Glutamatergic neuron (in vitro differentiated cells): ENCODE results near the gene YIPF6. TPM values are rescaled to one million over a fixed set of nuclear protein-coding genes. Genes with fewer than 3 reads are reported as not detected.
"Not testable (repeated sequence)": the region's sequence is repeated elsewhere in the genome, so short reads cannot be mapped to it uniquely, and the experiment has no call there.

Experiments used
- DNase-seq: peaks from one replicate; pipeline ENCODE4 v3.0.0; 2022
- H3K27ac Mint-ChIP-seq: one replicate; pipeline ENCODE4 v1.8.0; 2020; ENCODE audit warnings: mild to moderate bottlenecking, mixed read lengths, inconsistent platforms; ENCODE audit not compliant: unreplicated experiment
- H3K27me3 Mint-ChIP-seq: one replicate; pipeline ENCODE4 v1.8.0; 2020; ENCODE audit warnings: mild to moderate bottlenecking, moderate library complexity, mixed read lengths, inconsistent platforms; ENCODE audit not compliant: unreplicated experiment
- H3K36me3 Mint-ChIP-seq: one replicate; pipeline ENCODE4 v1.8.0; 2020; ENCODE audit warnings: mild to moderate bottlenecking, mixed read lengths, inconsistent platforms; ENCODE audit not compliant: unreplicated experiment
- H3K4me1 Mint-ChIP-seq: one replicate; pipeline ENCODE4 v1.8.0; 2020; ENCODE audit warnings: mild to moderate bottlenecking, low read depth, mixed read lengths, inconsistent platforms; ENCODE audit not compliant: unreplicated experiment
- H3K4me3 Mint-ChIP-seq: one replicate; pipeline ENCODE4 v1.8.0; 2020; ENCODE audit warnings: mild to moderate bottlenecking, mixed read lengths, inconsistent platforms; ENCODE audit not compliant: unreplicated experiment
- H3K9me3 Mint-ChIP-seq: one replicate; pipeline ENCODE4 v1.8.0; 2020; ENCODE audit warnings: mild to moderate bottlenecking, moderate library complexity, mixed read lengths, inconsistent platforms; ENCODE audit not compliant: unreplicated experiment
- CTCF ChIP-seq: fragments of 200-600 bp; sonication (generic); IDR thresholded peaks from one replicate; pipeline ENCODE4 v1.5.0; 2021; ENCODE audit not compliant: partially characterized antibody, unreplicated experiment
- total RNA-seq: library from RNA; stranded (reverse); fragmentation: NEBNext Ultra II Directional; extraction: Animal tissue kit (Norgen Biotek cat#: 25700); gene quantifications from one replicate; pipeline ENCODE4 v1.2.1, GENCODE V29; 2021; ENCODE audit not compliant: unreplicated experiment

YIPF6 gene
- total RNA-seq, 1 donor from 2014 or later = 47.2 TPM

DNA sequence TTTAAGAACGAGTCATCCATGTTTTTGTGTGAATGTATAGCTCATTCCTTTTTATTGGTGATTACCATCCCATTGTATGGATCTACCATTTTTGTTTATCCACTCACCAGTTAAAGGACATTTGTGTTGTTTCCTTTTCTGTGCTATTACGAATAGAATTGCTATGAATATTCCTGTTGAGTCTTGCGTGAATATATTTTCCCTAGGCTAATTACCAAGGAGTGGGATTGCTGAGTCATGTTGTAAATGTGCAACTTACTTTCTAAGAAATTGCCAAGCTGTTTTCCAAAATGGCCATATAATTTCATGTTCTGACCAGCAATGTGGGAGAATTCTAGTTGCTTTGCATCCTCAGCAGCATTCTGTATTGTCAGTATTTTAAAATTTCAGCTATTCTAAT is 51.3 kb downstream of the YIPF6 start:
- Mint-ChIP-seq H3K27ac (no peak overlapping the region), H3K9me3 (no peaks in the 10 kb centered on the region), H3K27me3 (no peaks in the 10 kb centered on the region), H3K36me3 (no peaks in the 10 kb centered on the region), H3K4me1 (no peaks in the 10 kb centered on the region), H3K4me3 (no peak overlapping the region)
- no peak for TF ChIP-seq CTCF
- DNase-seq = no peak

DNA sequence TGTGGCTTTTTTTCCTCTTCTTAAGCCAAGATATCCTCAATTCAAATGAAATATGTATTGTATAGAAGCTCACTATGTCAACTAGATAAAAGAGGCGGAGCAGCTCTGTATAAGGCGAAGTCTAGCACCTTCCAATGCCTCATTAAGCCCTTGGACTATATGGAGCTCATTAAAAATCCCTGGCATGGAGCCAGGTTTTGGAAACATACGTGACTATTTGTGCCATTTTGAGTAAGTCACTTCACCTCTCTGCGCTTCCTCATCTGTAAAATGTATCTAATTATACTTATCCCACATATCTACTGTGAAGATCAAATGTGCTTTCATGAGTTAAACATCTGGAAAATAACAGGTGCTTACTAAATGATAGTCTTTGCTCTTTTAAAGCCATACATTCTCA is 57.2 kb downstream of the YIPF6 start:
- Mint-ChIP-seq H3K27ac (no peak overlapping the region), H3K4me1 (no peaks in the 10 kb centered on the region), H3K4me3 (no peak overlapping the region), H3K27me3 (no peaks in the 10 kb centered on the region), H3K9me3 (peaks cover 1% of the 10 kb centered on the region), H3K36me3 (no peaks in the 10 kb centered on the region)
- DNase-seq = no peak
- no peak for TF ChIP-seq CTCF

- H3K27me3 Mint-ChIP-seq, DNase-seq, H3K27ac Mint-ChIP-seq, H3K4me3 Mint-ChIP-seq, H3K4me1 Mint-ChIP-seq, H3K9me3 Mint-ChIP-seq, H3K36me3 Mint-ChIP-seq: not testable (repeated sequence)
Measured at GRCh38 chrX:68557126-68557525, 58.3 kb downstream of the YIPF6 start.

GRCh38 chrX:68559905-68560304 is 61.1 kb downstream of the YIPF6 start:
- not testable (repeated sequence) for H3K36me3 Mint-ChIP-seq, H3K27ac Mint-ChIP-seq, DNase-seq, H3K27me3 Mint-ChIP-seq, H3K4me1 Mint-ChIP-seq, H3K9me3 Mint-ChIP-seq, H3K4me3 Mint-ChIP-seq

DNA sequence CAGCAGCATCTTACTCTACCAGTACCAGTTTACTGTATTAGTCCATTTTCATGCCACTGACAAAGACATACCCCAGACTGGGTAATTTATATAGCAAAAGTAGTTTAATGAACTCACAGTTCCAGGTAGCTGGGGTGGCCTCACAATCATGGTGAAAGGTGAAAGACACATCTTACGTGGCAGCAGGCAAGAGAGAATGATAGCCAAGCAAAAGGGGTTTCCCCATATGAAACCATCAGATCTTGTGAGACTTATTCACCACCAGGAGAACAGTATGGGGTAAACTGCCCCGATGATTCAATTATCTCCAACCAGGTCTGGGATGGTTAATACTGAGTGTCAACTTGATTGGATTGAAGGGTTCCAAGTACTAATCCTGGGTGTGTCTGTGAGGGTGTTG is 69.3 kb downstream of the YIPF6 start:
- Mint-ChIP-seq H3K27me3 (peaks cover 2% of the 10 kb centered on the region), H3K27ac (no peak overlapping the region), H3K4me1 (no peaks in the 10 kb centered on the region), H3K36me3 (no peaks in the 10 kb centered on the region), H3K4me3 (no peak overlapping the region), H3K9me3 (no peaks in the 10 kb centered on the region)
- TF ChIP-seq CTCF = no peak
- DNase-seq = no peak

GRCh38 chrX:68570598-68570997 is 71.7 kb downstream of the YIPF6 start:
- Mint-ChIP-seq H3K27me3 (peaks cover 2% of the 10 kb centered on the region), H3K27ac (no peak overlapping the region), H3K36me3 (no peaks in the 10 kb centered on the region), H3K9me3 (no peaks in the 10 kb centered on the region), H3K4me1 (no peaks in the 10 kb centered on the region), H3K4me3 (no peak overlapping the region)
- TF ChIP-seq CTCF = no peak
- DNase-seq = no peak
